Measurements from ENCODE around the gene CCDC183.
A peak's percentile ranks its signal among the peaks of the same experiment; 100 is the strongest.

The CCDC183 gene

GRCh38 chr9:136847826-136848392 is 51.8 kb downstream of the CCDC183 start:
- DNase-seq (ENCODE audit: low read depth in 1 of 2, low spot score in 1 of 2): peak; percentile 37 to 47

- DNase-seq (ENCODE audit: low read depth in 1 of 2, low spot score in 1 of 2): no peak
Observed at GRCh38 chr9:136848393-136849037, 52.4 kb downstream of the CCDC183 start.

- peak; percentile 89 to 92 for DNase-seq (ENCODE audit: low read depth in 1 of 2, low spot score in 1 of 2)
Observed at GRCh38 chr9:136849038-136849959, 53.2 kb downstream of the CCDC183 start, which contains the start of gene PHPT1. Gene PHPT1, plus strand, starts transcription at chr9:136849409. Its CDS starts 22 bp downstream, at chr9:136849431.

- no peak for DNase-seq (ENCODE audit: low read depth in 1 of 2, low spot score in 1 of 2)
Observed at GRCh38 chr9:136849960-136850865, 54.1 kb downstream of the CCDC183 start.

GRCh38 chr9:136850866-136851775 is 55.0 kb downstream of the CCDC183 start:
- no peak for DNase-seq (ENCODE audit: low read depth in 1 of 2, low spot score in 1 of 2)

- no peak for DNase-seq (ENCODE audit: low read depth in 1 of 2, low spot score in 1 of 2)
Observed at GRCh38 chr9:136851941-136852663, 56.0 kb downstream of the CCDC183 start, which contains the start of gene MAMDC4. Gene MAMDC4, plus strand, starts transcription at chr9:136852346. Its CDS starts 71 bp downstream, at chr9:136852417.

- DNase-seq (ENCODE audit: low read depth in 1 of 2, low spot score in 1 of 2): no peak
Observed at GRCh38 chr9:136852664-136853595, 56.8 kb downstream of the CCDC183 start.

- no peak for DNase-seq (ENCODE audit: low read depth in 1 of 2, low spot score in 1 of 2)
Observed at GRCh38 chr9:136853596-136854112, 57.5 kb downstream of the CCDC183 start.

- DNase-seq (ENCODE audit: low read depth in 1 of 2, low spot score in 1 of 2): no peak
Observed at GRCh38 chr9:136854113-136854841, 58.1 kb downstream of the CCDC183 start.

GRCh38 chr9:136854842-136855460 is 58.8 kb downstream of the CCDC183 start:
- DNase-seq (ENCODE audit: low read depth in 1 of 2, low spot score in 1 of 2): no peak

GRCh38 chr9:136855461-136856078 is 59.4 kb downstream of the CCDC183 start:
- no peak for DNase-seq (ENCODE audit: low read depth in 1 of 2, low spot score in 1 of 2)

- no peak for DNase-seq (ENCODE audit: low read depth in 1 of 2, low spot score in 1 of 2)
Observed at GRCh38 chr9:136856079-136856476, 59.9 kb downstream of the CCDC183 start.

- no peak for DNase-seq (ENCODE audit: low read depth in 1 of 2, low spot score in 1 of 2)
Observed at GRCh38 chr9:136856541-136857141, 60.5 kb downstream of the CCDC183 start.

GRCh38 chr9:136857166-136857565 is 61.0 kb downstream of the CCDC183 start:
- DNase-seq (ENCODE audit: low read depth in 1 of 2, low spot score in 1 of 2): no peak
